GM18870 (cell line): Measurements from ENCODE around the gene ELMO1.

Experiments used
- ATAC-seq: cut with Tn5 transposase; IDR thresholded peaks from one replicate; pipeline ENCODE4 v1.9.1; 2021; ENCODE audit warnings: moderate library complexity; ENCODE audit not compliant: unreplicated experiment

ELMO1 gene

GRCh38 chr7:36904101-36904500 lies 544.6 kb downstream of the ELMO1 start:
- ATAC-seq: no peak

GRCh38 chr7:36900988-36901710 lies 547.5 kb downstream of the ELMO1 start:
- ATAC-seq: no peak

GRCh38 chr7:36898186-36898585 lies 550.5 kb downstream of the ELMO1 start:
- ATAC-seq: no peak

GRCh38 chr7:36896956-36897590 lies 551.6 kb downstream of the ELMO1 start:
- no peak for ATAC-seq

GRCh38 chr7:36896418-36896817 lies 552.2 kb downstream of the ELMO1 start:
- ATAC-seq: no peak

- ATAC-seq: no peak
These were observed 553.5 kb downstream of the ELMO1 start for GRCh38 chr7:36895192-36895591.

GRCh38 chr7:36894190-36894589 lies 554.5 kb downstream of the ELMO1 start:
- no peak for ATAC-seq

GRCh38 chr7:36889182-36889581 lies 559.5 kb downstream of the ELMO1 start:
- no peak for ATAC-seq

GRCh38 chr7:36887969-36888368 lies 560.7 kb downstream of the ELMO1 start:
- ATAC-seq: no peak

- ATAC-seq: no peak
These were observed 561.4 kb downstream of the ELMO1 start for GRCh38 chr7:36887233-36887632.

- ATAC-seq: no peak
These were observed 563.8 kb downstream of the ELMO1 start for GRCh38 chr7:36884910-36885309.

- no peak for ATAC-seq
These were observed 564.3 kb downstream of the ELMO1 start for GRCh38 chr7:36884351-36884750.

GRCh38 chr7:36881233-36881874 lies 567.3 kb downstream of the ELMO1 start:
- no peak for ATAC-seq

GRCh38 chr7:36880108-36880507 lies 568.6 kb downstream of the ELMO1 start:
- ATAC-seq: no peak

- ATAC-seq: no peak
These were observed 569.6 kb downstream of the ELMO1 start for GRCh38 chr7:36879021-36879420.

GRCh38 chr7:36878288-36878687 lies 570.4 kb downstream of the ELMO1 start:
- no peak for ATAC-seq

GRCh38 chr7:36875794-36876193 lies 572.9 kb downstream of the ELMO1 start:
- no peak for ATAC-seq

- ATAC-seq: no peak
These were observed 574.6 kb downstream of the ELMO1 start for GRCh38 chr7:36874041-36874440.

- ATAC-seq: no peak
These were observed 576.8 kb downstream of the ELMO1 start for GRCh38 chr7:36871863-36872262.

- ATAC-seq: no peak
These were observed 577.3 kb downstream of the ELMO1 start for GRCh38 chr7:36871355-36871738.

GRCh38 chr7:36870625-36871354 lies 577.9 kb downstream of the ELMO1 start:
- ATAC-seq: no peak
